Esophagus squamous epithelium (tissue), 4 donors: Measurements from ENCODE around the gene ITGA8.

ENCODE experiments used
- CTCF ChIP-seq, 6 experiments: fragments of 450-650 bp in 4 of 6; fragments of 200-600 bp in 2 of 6; sonication (generic) in 2 of 6; IDR thresholded peaks; one replicate each; pipeline ENCODE4 v1.5.1; 2016 to 2019; ENCODE audit warnings: antibody characterized with exemption in 6 of 6, mild to moderate bottlenecking in 4 of 6, moderate library complexity in 4 of 6
- POLR2A ChIP-seq, 4 donors: fragments of 450-650 bp; IDR thresholded peaks; one replicate each; pipeline ENCODE4 v1.6.1; 2017; ENCODE audit warnings: antibody characterized with exemption in 4 of 4, mild to moderate bottlenecking in 4 of 4, moderate library complexity in 3 of 4

GRCh38 chr10:15478950-15479349 is 240.8 kb downstream of the ITGA8 start:
- TF ChIP-seq CTCF (IDR thresholded peaks at IDR 0.05) (no peak), POLR2A (IDR thresholded peaks at IDR 0.05) (no peak)
